Heart left ventricle (tissue), 16 donors: ENCODE data around the gene MAML1. TPM values are rescaled to one million over a fixed set of nuclear protein-coding genes. Genes with fewer than 3 reads are reported as not detected.

Experiments
- ATAC-seq, 4 donors: fragments of 200-7000 bp; cut with Tn5 transposase; one replicate each; pipeline ENCODE4 v1.9.1; 2020 to 2022; ENCODE audit warnings: moderate library complexity in 4 of 4, mild to moderate bottlenecking in 3 of 4, moderate number of reproducible peaks in 1 of 4
- DNase-seq, 5 donors: peaks; one replicate each; pipeline ENCODE4 v3.0.0-alpha.2; 2020
- H3K27ac ChIP-seq, 12 donors: fragments of 200-600 bp; sonication (generic) in 4 of 12; one replicate each; pipeline versions ENCODE4 v1.5.0 to v1.8.0; 2016 to 2022; ENCODE audit warnings: mild to moderate bottlenecking in 2 of 12
- H3K27me3 ChIP-seq, 9 donors: fragments of 200-600 bp; sonication (generic) in 2 of 9; one replicate each; pipeline versions ENCODE4 v1.5.1 to v1.8.0; 2016 to 2022; ENCODE audit warnings: mild to moderate bottlenecking in 3 of 9
- H3K36me3 ChIP-seq, 9 donors: fragments of 200-600 bp; sonication (generic) in 2 of 9; one replicate each; pipeline versions ENCODE4 v1.5.0 to v1.8.0; 2018 to 2022; ENCODE audit warnings: mild to moderate bottlenecking in 2 of 9
- H3K4me1 ChIP-seq, 12 donors: fragments of 200-600 bp; sonication (generic) in 4 of 12; one replicate each; pipeline versions ENCODE4 v1.5.0 to v1.8.0; 2016 to 2022; ENCODE audit warnings: mild to moderate bottlenecking in 3 of 12
- H3K4me3 ChIP-seq, 12 donors: fragments of 200-600 bp; sonication (generic) in 4 of 12; one replicate each; pipeline versions ENCODE4 v1.5.0 to v1.8.0; 2017 to 2022; ENCODE audit warnings: mild to moderate bottlenecking in 9 of 12, moderate library complexity in 4 of 12
- H3K9me3 ChIP-seq, 12 donors: fragments of 200-600 bp; sonication (generic) in 4 of 12; one replicate each; pipeline versions ENCODE4 v1.5.0 to v1.8.0; 2016 to 2022; ENCODE audit warnings: mild to moderate bottlenecking in 1 of 12
- POLR2A ChIP-seq, 2 donors: fragments of 450-650 bp; IDR thresholded peaks; one replicate each; pipeline ENCODE4 v1.6.1; 2017; ENCODE audit warnings: antibody characterized with exemption in 2 of 2, mild to moderate bottlenecking in 2 of 2, moderate library complexity in 2 of 2
- WGBS, 4 donors: extraction: QIAGEN DNeasy Blood & Tissue Kit in 2 of 4; methylation state at CpG; one replicate each; pipeline versions ENCODE4 v1.1.5 to v1.1.7; 2013 to 2018; 5-methylcytosine and 5-hydroxymethylcytosine counted together
- intact Hi-C, 10 donors: fragments of 100-400 bp; cut with DNase I; formaldehyde crosslinking; loops; one replicate each; pipeline versions ENCODE4 v1.11.1 to v1.14.2; 2022
- polyA plus RNA-seq, 2 donors: library from polyadenylated mRNA; stranded (reverse); fragments of 200-250 nt; gene quantifications; one replicate each; pipeline ENCODE4 v1.2.3, GENCODE V29; 2013
- total RNA-seq, 9 donors: library from RNA; depleted of rRNA in 2 of 9; stranded (reverse); fragments of >200 nt in 2 of 9; fragmentation: NEBNext Ultra II Directional in 3 of 9; extraction: Animal tissue kit (Norgen Biotek cat#: 25700) in 3 of 9; gene quantifications; one replicate each; pipeline versions ENCODE4 v1.1.0 to v1.2.4, GENCODE V29; 2016 to 2023
- TF ChIP-seq, protein P1 (sequence below), 12 donors: fragments of 200-600 bp; sonication (generic) in 4 of 12; IDR thresholded peaks; one replicate each; pipeline versions ENCODE4 v1.5.0 to v1.8.0; 2018 to 2022; ENCODE audit warnings: antibody characterized with exemption in 12 of 12, mild to moderate bottlenecking in 5 of 12
- donor health status: ischemic (EF 13 %, LVEDD 7.1; RV severe dilation, severe dysfunction).
- donor health status: healthy with polysubstance abuse.
- donor health status: DM: no; HTN: yes; CAD: no.
- donor health status: DM: no; HTN: no; CAD: no.
- donor health status: ischemic (EF 25% LVEDD 6.9; RV normal size, moderate dysfunction).
- donor health status: ischemic (EF 25% LVEDD 5.7; RV mildly dilated, moderate dysfunction).
- donor health status: healthy.
- donor health status: DM: yes; HTN: yes; CAD: no.
- donor health status: ischemic (EF 35%, LVEDD 5.7; RV mildly dilated, moderate dysfunction).
- donor health status: nonischemic (EF 11% LVEDD 7.7; RV severe dilation, severe dysfunction).
- donor health status: DM: yes; HTN: yes; CAD: no.
- donor health status: PGD.
- donor health status: ischemic (EF 29% LVEDD 5.4; RV normal size, mild dysfunction).
- donor health status: nonischemic (EF 23%, LVEDD 6.1; RV moderate dilation, normal function).

The MAML1 gene
- total and polyA plus RNA-seq, 11 donors, result 6.9 to 18.0 (median 11.8) TPM

DNA sequence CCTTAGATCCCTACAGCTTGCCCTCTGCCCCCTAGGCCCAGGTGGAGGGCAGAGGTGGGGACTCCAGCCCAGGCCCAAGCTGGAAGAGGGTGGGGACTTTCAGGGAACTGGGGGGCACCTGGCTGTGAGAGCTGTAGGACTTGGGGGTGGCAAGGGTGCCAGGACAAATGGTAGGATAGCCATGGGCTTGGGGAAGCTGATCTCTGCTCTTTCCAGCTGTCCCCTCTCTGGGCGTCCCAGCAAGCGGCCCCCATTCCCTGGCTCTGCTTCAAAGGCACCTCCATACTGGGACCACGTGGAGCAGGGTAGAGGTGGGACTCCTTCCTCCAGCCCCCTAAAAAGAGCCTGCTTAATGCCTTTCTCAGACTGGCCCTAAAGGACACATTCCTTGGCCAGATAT lies 61.5 kb downstream of the MAML1 start:
- Histone ChIP-seq H3K27me3 (no peaks in the 10 kb centered on the region), H3K9me3 (no peaks in the 10 kb centered on the region), H3K4me1 (peaks cover 5 to 58% (median 49%) of the 10 kb centered on the region in 12 donors), H3K36me3 (peaks cover 7 to 23% (median 21%) of the 10 kb centered on the region in 9 donors), H3K27ac (peak overlapping the region; percentile 47 to 95 (median 86)), H3K4me3 (peak overlapping the region in 11 of 12 donors; percentile 3 to 82 (median 68))
- DNase-seq (no peak), ATAC-seq (no peak)
- intact Hi-C loops, result loop anchor here in 2 of 10 donors (2.0 kb wide), 2 partner anchors 29 to 31 kb away; no protein-coding TSS in a partner anchor
- 61 to 86% (median 81%) methylated on average over 3 of the region's 3 CpGs for WGBS, 4 donors
- no peak for TF ChIP-seq POLR2A (IDR thresholded peaks at IDR 0.05)
- TF ChIP-seq, protein P1, sequence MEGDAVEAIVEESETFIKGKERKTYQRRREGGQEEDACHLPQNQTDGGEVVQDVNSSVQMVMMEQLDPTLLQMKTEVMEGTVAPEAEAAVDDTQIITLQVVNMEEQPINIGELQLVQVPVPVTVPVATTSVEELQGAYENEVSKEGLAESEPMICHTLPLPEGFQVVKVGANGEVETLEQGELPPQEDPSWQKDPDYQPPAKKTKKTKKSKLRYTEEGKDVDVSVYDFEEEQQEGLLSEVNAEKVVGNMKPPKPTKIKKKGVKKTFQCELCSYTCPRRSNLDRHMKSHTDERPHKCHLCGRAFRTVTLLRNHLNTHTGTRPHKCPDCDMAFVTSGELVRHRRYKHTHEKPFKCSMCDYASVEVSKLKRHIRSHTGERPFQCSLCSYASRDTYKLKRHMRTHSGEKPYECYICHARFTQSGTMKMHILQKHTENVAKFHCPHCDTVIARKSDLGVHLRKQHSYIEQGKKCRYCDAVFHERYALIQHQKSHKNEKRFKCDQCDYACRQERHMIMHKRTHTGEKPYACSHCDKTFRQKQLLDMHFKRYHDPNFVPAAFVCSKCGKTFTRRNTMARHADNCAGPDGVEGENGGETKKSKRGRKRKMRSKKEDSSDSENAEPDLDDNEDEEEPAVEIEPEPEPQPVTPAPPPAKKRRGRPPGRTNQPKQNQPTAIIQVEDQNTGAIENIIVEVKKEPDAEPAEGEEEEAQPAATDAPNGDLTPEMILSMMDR (IDR thresholded peaks at IDR 0.05), result no peak

DNA sequence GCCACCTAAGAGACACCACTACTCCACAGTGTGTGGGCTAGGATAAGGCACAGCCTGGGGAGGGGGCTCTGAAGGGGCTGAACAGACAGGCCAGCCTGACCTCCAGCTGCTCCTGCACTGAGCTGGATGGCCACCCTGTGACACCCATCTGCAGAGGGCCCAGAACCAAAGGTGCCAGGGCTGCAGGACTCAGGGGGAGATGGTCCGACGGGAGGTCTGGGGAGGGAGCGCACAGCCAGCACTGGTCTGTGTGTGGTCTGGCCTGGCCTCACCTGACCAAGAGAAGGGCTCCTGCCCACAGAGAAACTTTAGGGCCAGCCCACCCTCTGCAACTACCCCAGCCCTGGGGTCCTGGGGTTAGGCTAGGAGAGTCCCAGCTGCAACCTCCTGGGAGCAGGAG lies 62.0 kb downstream of the MAML1 start:
- intact Hi-C loops, result loop anchor here in 2 of 10 donors (2.0 kb wide), 2 partner anchors 30 to 32 kb away; no protein-coding TSS in a partner anchor
- ATAC-seq, result no peak
- no peak for TF ChIP-seq POLR2A (IDR thresholded peaks at IDR 0.05)
- TF ChIP-seq, protein P1 (IDR thresholded peaks at IDR 0.05), result no peak
- Histone ChIP-seq H3K36me3 (peaks cover 7 to 27% (median 25%) of the 10 kb centered on the region in 9 donors), H3K27me3 (no peaks in the 10 kb centered on the region), H3K9me3 (no peaks in the 10 kb centered on the region), H3K4me3 (peak overlapping the region in 11 of 12 donors; percentile 3 to 82 (median 68)), H3K4me1 (peaks cover 5 to 58% (median 49%) of the 10 kb centered on the region in 12 donors), H3K27ac (peak overlapping the region; percentile 47 to 95 (median 86))
- DNase-seq, result no peak
- 93 to 100% (median 96%) methylated on average over 3 of the region's 3 CpGs for WGBS, 4 donors

DNA sequence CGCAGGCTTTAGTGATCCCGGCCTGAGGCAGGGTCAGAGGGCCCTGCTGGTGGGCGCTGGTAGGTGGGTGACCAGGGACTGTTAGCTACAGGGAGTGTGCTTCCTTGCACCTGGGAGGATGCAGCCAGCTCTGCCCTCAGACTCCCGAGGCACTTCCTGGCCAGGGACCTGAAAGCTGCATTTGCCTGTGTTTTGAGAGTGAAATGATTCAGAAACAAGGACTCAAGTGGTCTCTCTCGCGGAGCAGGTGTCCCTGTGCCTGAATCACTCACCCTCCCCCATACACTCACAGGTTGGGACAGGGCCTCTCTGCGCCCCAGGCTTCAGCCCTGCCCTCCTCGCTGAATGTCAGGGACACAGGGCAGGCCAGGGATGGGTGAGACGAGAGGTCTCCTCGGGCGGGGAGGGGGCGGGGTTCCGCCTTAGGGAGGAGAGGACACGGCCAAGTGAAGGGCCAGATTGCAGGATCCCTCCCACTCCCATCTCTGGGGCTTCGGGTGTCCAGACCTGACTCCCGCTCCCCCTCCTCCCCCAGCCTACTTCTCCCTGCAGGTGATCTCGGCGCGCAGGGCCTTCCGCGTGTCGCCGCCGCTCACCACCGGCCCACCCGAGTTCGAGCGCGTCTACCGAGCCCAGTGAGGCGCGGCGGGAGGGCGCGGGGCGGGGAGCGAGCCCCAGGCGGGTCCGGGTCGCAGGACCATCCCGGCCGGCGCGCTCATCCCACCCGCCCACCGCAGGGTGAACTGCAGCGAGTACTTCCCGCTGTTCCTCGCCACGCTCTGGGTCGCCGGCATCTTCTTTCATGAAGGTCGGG lies 62.6 kb downstream of the MAML1 start:
- no peak for TF ChIP-seq POLR2A (IDR thresholded peaks at IDR 0.05)
- TF ChIP-seq, protein P1 (IDR thresholded peaks at IDR 0.05), result no peak
- Histone ChIP-seq H3K4me3 (peak overlapping the region; percentile 46 to 82 (median 68)), H3K27me3 (no peaks in the 10 kb centered on the region), H3K27ac (peak overlapping the region; percentile 63 to 95 (median 86)), H3K36me3 (peaks cover 7 to 34% (median 32%) of the 10 kb centered on the region in 9 donors), H3K4me1 (peaks cover 5 to 58% (median 49%) of the 10 kb centered on the region in 12 donors), H3K9me3 (no peaks in the 10 kb centered on the region)
- intact Hi-C loops, result loop anchor here in 5 of 10 donors (2.0 to 5.0 kb wide), 3 partner anchors 30 to 33 kb away; no protein-coding TSS in a partner anchor
- peak in 2 of 5 donors; percentile 35 to 52 for DNase-seq
- WGBS, 4 donors, result 11 to 38% (median 19%) methylated on average over 13 to 53 of the region's 53 CpGs
- peak in 1 of 4 donors; percentile 1 for ATAC-seq
